ENCODE results near the gene SPATA1. TPM values are rescaled to one million over a fixed set of nuclear protein-coding genes. Genes with fewer than 3 reads are reported as not detected.
A peak's percentile ranks its signal among the peaks of the same experiment; 100 is the strongest.

Gene SPATA1
- total and polyA plus RNA-seq, 9 of the 15 experiments (the other 6 are each of a cell fraction or from before 2014, with no cell fraction given), result 0.79 to 2.9 (median 1.5) TPM

GRCh38 chr1:84573967-84574842 is 68.0 kb downstream of the SPATA1 start, which contains the start of gene CTBS (continued):
- TF ChIP-seq E2F1 (CRISPR knock-in tag; IDR thresholded peaks at IDR 0.05) (0 out of 2 replicates have a peak, but pooled peaks have one; percentile 54), NONO (IDR thresholded peaks at IDR 0.05; ENCODE audit: low read depth in 2 of 2, low read length in 1 of 2) (peak in 1 of 2 experiments; percentile 52; a peak in 1 of 4 replicates), GABPB1 (CRISPR knock-in tag; IDR thresholded peaks at IDR 0.05) (peak; percentile 64), TEAD4 (IDR thresholded peaks at IDR 0.05; ENCODE audit: low read length) (0 out of 2 replicates have a peak, but pooled peaks have one; percentile 4), TEAD4 (CRISPR knock-in tag; IDR thresholded peaks at IDR 0.05; ENCODE audit: borderline replicate concordance) (no peak), RBBP5 (IDR thresholded peaks at IDR 0.05; ENCODE audit: borderline replicate concordance, insufficient read depth, low read length, poor library complexity, severe bottlenecking) (peak; percentile 73), GTF2F1 (IDR thresholded peaks at IDR 0.05; ENCODE audit: low read depth, low read length) (peak; percentile 77; the same call in 1 of the 2 replicates), NFIC (IDR thresholded peaks at IDR 0.05) (peak; percentile 25; the same call in 1 of the 2 replicates), KAT7 (CRISPR knock-in tag; IDR thresholded peaks at IDR 0.05; ENCODE audit: borderline replicate concordance) (0 out of 2 replicates have a peak, but pooled peaks have one; percentile 54), HNRNPUL1 (IDR thresholded peaks at IDR 0.05; ENCODE audit: low read length) (peak; percentile 41; the same call in 1 of the 2 replicates), RNF2 (IDR thresholded peaks at IDR 0.05) (peak; percentile 71), HMGN3 (IDR thresholded peaks at IDR 0.05; ENCODE audit: borderline replicate concordance, extremely low read depth, insufficient read length, low read depth, low read length) (peak; percentile 74), CREM (IDR thresholded peaks at IDR 0.05; ENCODE audit: low read depth) (peak; percentile 69), ZNF717 (CRISPR knock-in tag; IDR thresholded peaks at IDR 0.05) (no peak), NR2C1 (IDR thresholded peaks at IDR 0.05) (no peak), NR2C1 (tag; IDR thresholded peaks at IDR 0.05) (no peak), ZNF232 (CRISPR knock-in tag; IDR thresholded peaks at IDR 0.05) (0 out of 2 replicates have a peak, but pooled peaks have one; percentile 35), C11orf30 (IDR thresholded peaks at IDR 0.05; ENCODE audit: low read depth) (no peak), MYC (IDR thresholded peaks at IDR 0.05; ENCODE audit: low read depth, low read length) (peak; percentile 59; the same call in 1 of the 2 replicates), MYC (CRISPR knock-in tag; IDR thresholded peaks at IDR 0.05; ENCODE audit: borderline replicate concordance, low read depth) (no peak), HNRNPLL (IDR thresholded peaks at IDR 0.05; ENCODE audit: low read depth, low read length, poor library complexity, severe bottlenecking) (peak; percentile 100), RBM39 (optimal IDR thresholded peaks at IDR 0.05; ENCODE audit: low read depth, low read length) (peak; percentile 68), SMARCB1 (IDR thresholded peaks at IDR 0.05; ENCODE audit: insufficient read length, low read depth) (peak; percentile 32)
- TF ChIP-seq, protein P1, sequence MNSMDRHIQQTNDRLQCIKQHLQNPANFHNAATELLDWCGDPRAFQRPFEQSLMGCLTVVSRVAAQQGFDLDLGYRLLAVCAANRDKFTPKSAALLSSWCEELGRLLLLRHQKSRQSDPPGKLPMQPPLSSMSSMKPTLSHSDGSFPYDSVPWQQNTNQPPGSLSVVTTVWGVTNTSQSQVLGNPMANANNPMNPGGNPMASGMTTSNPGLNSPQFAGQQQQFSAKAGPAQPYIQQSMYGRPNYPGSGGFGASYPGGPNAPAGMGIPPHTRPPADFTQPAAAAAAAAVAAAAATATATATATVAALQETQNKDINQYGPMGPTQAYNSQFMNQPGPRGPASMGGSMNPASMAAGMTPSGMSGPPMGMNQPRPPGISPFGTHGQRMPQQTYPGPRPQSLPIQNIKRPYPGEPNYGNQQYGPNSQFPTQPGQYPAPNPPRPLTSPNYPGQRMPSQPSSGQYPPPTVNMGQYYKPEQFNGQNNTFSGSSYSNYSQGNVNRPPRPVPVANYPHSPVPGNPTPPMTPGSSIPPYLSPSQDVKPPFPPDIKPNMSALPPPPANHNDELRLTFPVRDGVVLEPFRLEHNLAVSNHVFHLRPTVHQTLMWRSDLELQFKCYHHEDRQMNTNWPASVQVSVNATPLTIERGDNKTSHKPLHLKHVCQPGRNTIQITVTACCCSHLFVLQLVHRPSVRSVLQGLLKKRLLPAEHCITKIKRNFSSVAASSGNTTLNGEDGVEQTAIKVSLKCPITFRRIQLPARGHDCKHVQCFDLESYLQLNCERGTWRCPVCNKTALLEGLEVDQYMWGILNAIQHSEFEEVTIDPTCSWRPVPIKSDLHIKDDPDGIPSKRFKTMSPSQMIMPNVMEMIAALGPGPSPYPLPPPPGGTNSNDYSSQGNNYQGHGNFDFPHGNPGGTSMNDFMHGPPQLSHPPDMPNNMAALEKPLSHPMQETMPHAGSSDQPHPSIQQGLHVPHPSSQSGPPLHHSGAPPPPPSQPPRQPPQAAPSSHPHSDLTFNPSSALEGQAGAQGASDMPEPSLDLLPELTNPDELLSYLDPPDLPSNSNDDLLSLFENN (IDR thresholded peaks at IDR 0.05; ENCODE audit: low read depth in 2 of 2, low read length in 2 of 2), result peak in 1 of 2 experiments; percentile 16; a peak in 1 of 4 replicates
